MCF 10A (cell line): Measurements from ENCODE around the gene TCAIM. TPM values are rescaled to one million over a fixed set of nuclear protein-coding genes. Genes with fewer than 3 reads are reported as not detected.

Experiments
- BruUV-seq: library from RNA; stranded (reverse); fragments of 400-500 nt; replicated peaks from 2 replicates; lab custom pipeline; 2021; lab: Mats Ljungman, UMichigan
- CTCF ChIA-PET: fragments of 300-600 bp; sonication (Branson Sonifier 250); formaldehyde crosslinking; extraction: SDS; loops from one replicate; lab custom pipeline; 2021; ENCODE audit warnings: antibody characterized with exemption, inconsistent platforms; lab: Yijun Ruan, JAX
- POLR2A ChIA-PET: fragments of 300-600, 350-650 bp; sonication (Branson Sonifier 250); formaldehyde crosslinking; extraction: SDS; loops from one replicate; lab custom pipeline; 2020; ENCODE audit warnings: antibody characterized with exemption, inconsistent platforms; lab: Yijun Ruan, JAX
- DNase-seq: peaks from one replicate; pipeline ENCODE4 v3.0.0-alpha.2; 2018; ENCODE audit not compliant: unreplicated experiment
- H3K27ac Mint-ChIP-seq: one replicate; pipeline ENCODE4 v1.8.0; 2022; ENCODE audit warnings: mild to moderate bottlenecking, low read depth, mixed read lengths; ENCODE audit not compliant: unreplicated experiment
- H3K27me3 Mint-ChIP-seq: one replicate; pipeline ENCODE4 v1.8.0; 2022; ENCODE audit warnings: mixed read lengths; ENCODE audit not compliant: insufficient read depth, unreplicated experiment
- H3K36me3 Mint-ChIP-seq: one replicate; pipeline ENCODE4 v1.8.0; 2022; ENCODE audit warnings: mild to moderate bottlenecking, moderate library complexity, mixed read lengths; ENCODE audit not compliant: insufficient read depth, unreplicated experiment
- H3K4me1 Mint-ChIP-seq: one replicate; pipeline ENCODE4 v1.8.0; 2022; ENCODE audit warnings: mixed read lengths; ENCODE audit not compliant: insufficient read depth, unreplicated experiment
- H3K4me3 Mint-ChIP-seq: one replicate; pipeline ENCODE4 v1.8.0; 2022; ENCODE audit warnings: mild to moderate bottlenecking, moderate library complexity, mixed read lengths; ENCODE audit not compliant: unreplicated experiment
- H3K9me3 Mint-ChIP-seq: one replicate; pipeline ENCODE4 v1.8.0; 2022; ENCODE audit warnings: mixed read lengths; ENCODE audit not compliant: unreplicated experiment
- CTCF ChIP-seq: fragments of 200-600 bp; IDR thresholded peaks from one replicate; pipeline ENCODE4 v1.8.0; 2022; ENCODE audit warnings: antibody characterized with exemption, mild to moderate bottlenecking; ENCODE audit not compliant: unreplicated experiment
- intact Hi-C: fragments of 100-400 bp; cut with micrococcal nuclease; formaldehyde crosslinking; loops from 2 replicates; pipeline ENCODE4 v1.14.1; 2022
- total RNA-seq: library from RNA; stranded (reverse); gene quantifications from 2 replicates; pipeline ENCODE4 v1.2.3, GENCODE V29; 2022

TCAIM gene
- total RNA-seq, 1 experiment from 2014 or later = 26.6 TPM

DNA sequence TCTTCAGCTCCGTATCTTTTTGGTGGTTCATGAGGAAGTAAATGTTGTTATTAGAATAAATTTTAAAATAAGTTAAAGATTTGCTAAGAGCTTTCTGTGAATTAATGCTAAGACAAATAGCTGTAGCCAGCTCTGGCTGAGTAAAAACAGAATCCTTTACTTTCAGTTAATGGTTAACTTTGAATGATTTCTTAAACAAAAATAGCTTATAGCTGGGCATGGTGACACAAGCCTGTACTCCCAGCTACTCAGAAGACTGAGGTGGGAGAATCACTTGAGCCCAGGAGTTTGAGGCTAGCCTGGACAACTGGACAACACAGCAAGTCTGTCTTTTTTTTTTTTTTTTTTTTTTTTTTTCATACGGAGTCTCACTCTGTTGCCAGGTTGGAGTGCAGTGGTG, 25.0 kb downstream of the TCAIM start:
- CTCF ChIA-PET = interaction anchor here (0.7 kb wide), 1 partner anchor 27 kb away, joined by 3 read pairs; no protein-coding TSS in a partner anchor
- H3K9me3 Mint-ChIP-seq = no peaks in the 10 kb centered on the region
- BruUV-seq = no TSS peak
- no peaks in the 10 kb centered on the region for H3K4me1 Mint-ChIP-seq
- no peak for DNase-seq
- H3K4me3 Mint-ChIP-seq = no peak overlapping the region
- H3K27ac Mint-ChIP-seq = no peak overlapping the region
- no peak for TF ChIP-seq CTCF
- intact Hi-C loops = no loop called here
- H3K36me3 Mint-ChIP-seq = peaks cover 12% of the 10 kb centered on the region
- POLR2A ChIA-PET = interaction anchor here (0.7 to 1.6 kb wide), 3 partner anchors 11 to 281 kb away, joined by 3 read pairs; no protein-coding TSS in a partner anchor
- H3K27me3 Mint-ChIP-seq = no peaks in the 10 kb centered on the region

- ChIA-PET CTCF (no interaction called here), POLR2A (interaction anchor here (1.0 kb wide), 1 partner anchor 25 kb away, joined by 3 read pairs; no protein-coding TSS in a partner anchor)
- intact Hi-C loops = no loop called here
- no peak for DNase-seq
- no peak overlapping the region for H3K27ac Mint-ChIP-seq
- H3K4me3 Mint-ChIP-seq = no peak overlapping the region
- H3K4me1 Mint-ChIP-seq = no peaks in the 10 kb centered on the region
- H3K36me3 Mint-ChIP-seq = peaks cover 10% of the 10 kb centered on the region
- BruUV-seq = no TSS peak
- no peaks in the 10 kb centered on the region for H3K27me3 Mint-ChIP-seq
- no peak for TF ChIP-seq CTCF
- no peaks in the 10 kb centered on the region for H3K9me3 Mint-ChIP-seq
These were observed 27.4 kb downstream of the TCAIM start for GRCh38 chr3:44365952-44366351.

GRCh38 chr3:44375450-44375849, 36.9 kb downstream of the TCAIM start:
- H3K27me3 Mint-ChIP-seq = no peaks in the 10 kb centered on the region
- no peak overlapping the region for H3K27ac Mint-ChIP-seq
- DNase-seq = no peak
- peaks cover 4% of the 10 kb centered on the region for H3K36me3 Mint-ChIP-seq
- ChIA-PET CTCF (interaction anchor here (0.7 kb wide), 1 partner anchor 286 kb away, joined by 3 read pairs; no protein-coding TSS in a partner anchor), POLR2A (interaction anchor here (0.6 kb wide), 1 partner anchor 1144 kb away, joined by 3 read pairs; no protein-coding TSS in a partner anchor)
- intact Hi-C loops = no loop called here
- no peak for TF ChIP-seq CTCF
- H3K4me1 Mint-ChIP-seq = no peaks in the 10 kb centered on the region
- no TSS peak for BruUV-seq
- peaks cover 4% of the 10 kb centered on the region for H3K9me3 Mint-ChIP-seq
- no peak overlapping the region for H3K4me3 Mint-ChIP-seq

- CTCF ChIA-PET = no interaction called here
- no TSS peak for BruUV-seq
These were observed 48.8 kb downstream of the TCAIM start for GRCh38 chr3:44387404-44387803.

More at GRCh38 chr3:44387404-44387803, 48.8 kb downstream of the TCAIM start:
- Mint-ChIP-seq H3K4me3 (no peak overlapping the region), H3K27me3 (no peaks in the 10 kb centered on the region), H3K36me3 (peaks cover 10% of the 10 kb centered on the region), H3K27ac (no peak overlapping the region), H3K4me1 (no peaks in the 10 kb centered on the region), H3K9me3 (no peaks in the 10 kb centered on the region)
- TF ChIP-seq CTCF = no peak
- POLR2A ChIA-PET = no interaction called here
- intact Hi-C loops = no loop called here
- DNase-seq = no peak
